Large intestine (tissue), 3 donors: ENCODE results near the gene CRYBB3. TPM values are rescaled to one million over a fixed set of nuclear protein-coding genes. Genes with fewer than 3 reads are reported as not detected.
"Not testable (repeated sequence)": the region's sequence is repeated elsewhere in the genome, so short reads cannot be mapped to it uniquely, and the experiment has no call there.

Source experiments
- DNase-seq, 2 donors: peaks; one replicate each; pipeline versions ENCODE4 v3.0.0 to v3.0.0-alpha.2; 2013
- H3K27ac ChIP-seq: one replicate; pipeline ENCODE4 v1.5.1; 2013; ENCODE audit warnings: low read length
- H3K27me3 ChIP-seq: 2 replicates; pipeline ENCODE4 v1.6.1; 2013; ENCODE audit warnings: low read length; ENCODE audit not compliant: control insufficient read depth, insufficient read depth
- H3K36me3 ChIP-seq: 2 replicates; pipeline ENCODE4 v1.6.1; 2013; ENCODE audit warnings: low read length; ENCODE audit not compliant: control insufficient read depth, insufficient read depth
- H3K4me1 ChIP-seq: one replicate; pipeline ENCODE4 v1.6.1; 2013; ENCODE audit warnings: low read length; ENCODE audit not compliant: control insufficient read depth, insufficient read depth
- H3K4me3 ChIP-seq: one replicate; pipeline ENCODE4 v1.5.1; 2013; ENCODE audit warnings: low read length
- H3K9me3 ChIP-seq: one replicate; pipeline ENCODE4 v1.6.1; 2013; ENCODE audit warnings: mild to moderate bottlenecking, low read depth, low read length, moderate library complexity; ENCODE audit not compliant: control insufficient read depth
- WGBS: methylation state at CpG from one replicate; pipeline ENCODE4 v1.1.5; 2013; ENCODE audit warnings: low lambda C conversion rate; ENCODE audit not compliant: insufficient coverage; 5-methylcytosine and 5-hydroxymethylcytosine counted together
- polyA plus RNA-seq: library from polyadenylated mRNA; unstranded; fragments of 120-200 nt; gene quantifications from one replicate; pipeline ENCODE4 v1.2.1, GENCODE V29; 2013

CRYBB3 gene
- polyA plus RNA-seq, 1 donor, result 0.16 TPM

GRCh38 chr22:25255169-25255568 is 55.5 kb downstream of the CRYBB3 start:
- not testable (repeated sequence) for H3K36me3 ChIP-seq, H3K9me3 ChIP-seq, H3K4me3 ChIP-seq, H3K27ac ChIP-seq, H3K27me3 ChIP-seq, H3K4me1 ChIP-seq, DNase-seq
- no CpG with 5 or more reads among the region's 1 CpG for WGBS

Other genes starting within 250 kb of the CRYBB3 start
- gene KIAA1671, start 247.1 kb upstream of the CRYBB3 start, polyA plus RNA-seq, result 25.0 TPM
- 0.12 TPM for gene CRYBB2, start 19.8 kb downstream of the CRYBB3 start, polyA plus RNA-seq